H1 (cell line): ENCODE measurements around the gene ZNF532. TPM values are rescaled to one million over a fixed set of nuclear protein-coding genes. Genes with fewer than 3 reads are reported as not detected.

Source experiments
- RFX5 ChIP-seq: IDR thresholded peaks from 2 replicates; pipeline ENCODE4 v1.6.1; 2011; ENCODE audit warnings: low read depth, low read length, improper control_type of control experiment, borderline replicate concordance
- polyA plus RNA-seq, 7 experiments: library from polyadenylated mRNA; depleted of rRNA in 3 of 7; stranded (reverse) in 5 of 7; unstranded in 2 of 7; fragments of >200 nt in 5 of 7; fragments of 200-250 nt in 2 of 7; gene quantifications; 1 replicate in 5 of 7; 2 replicates in 1 of 7; 4 replicates in 1 of 7; pipeline versions ENCODE4 v1.2.1 to v1.2.3, GENCODE V29; 2011 to 2013; ENCODE audit warnings: missing spikeins in 2 of 7, mixed read lengths in 2 of 7
- total RNA-seq: library from RNA; stranded (reverse); fragmentation: NEBNext Ultra II Directional; extraction: Animal tissue kit (Norgen Biotek cat#: 25700); gene quantifications from 2 replicates; pipeline ENCODE4 v1.2.1, GENCODE V29; 2021

The ZNF532 gene
- total and polyA plus RNA-seq, 2 of the 8 experiments (the other 6 are each of a cell fraction or from before 2014, with no cell fraction given): 143 to 240 TPM

- no peak for TF ChIP-seq RFX5
Observed at GRCh38 chr18:58977223-58977622, 112.5 kb downstream of the ZNF532 start (continued).
